HG03280 (cell line): Measurements from ENCODE around the gene MLC1.

Source experiments
- ATAC-seq: cut with Tn5 transposase; IDR thresholded peaks from one replicate; pipeline ENCODE4 v1.9.1; 2021; ENCODE audit warnings: mild to moderate bottlenecking, moderate library complexity; ENCODE audit not compliant: unreplicated experiment

Gene MLC1

DNA sequence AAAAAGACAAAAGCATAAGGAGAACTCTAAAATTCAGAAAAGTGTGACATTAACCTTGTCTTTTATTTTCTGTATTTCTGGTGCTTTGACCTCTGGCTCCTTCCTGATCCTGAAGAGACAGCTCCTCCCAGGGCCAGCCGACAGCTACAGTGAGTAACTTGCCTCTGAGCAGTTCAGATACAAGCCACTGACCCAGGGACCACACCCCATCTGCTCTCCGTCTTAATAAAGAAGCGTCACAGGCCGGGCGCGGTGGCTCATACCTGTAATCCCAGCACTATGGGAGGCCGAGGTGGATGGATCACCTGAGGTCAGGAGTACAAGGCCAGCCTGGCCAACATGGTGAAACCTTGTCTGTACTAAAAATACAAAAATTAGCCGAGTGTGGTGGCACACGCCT is 6.5 kb downstream of the MLC1 start:
- no peak for ATAC-seq

DNA sequence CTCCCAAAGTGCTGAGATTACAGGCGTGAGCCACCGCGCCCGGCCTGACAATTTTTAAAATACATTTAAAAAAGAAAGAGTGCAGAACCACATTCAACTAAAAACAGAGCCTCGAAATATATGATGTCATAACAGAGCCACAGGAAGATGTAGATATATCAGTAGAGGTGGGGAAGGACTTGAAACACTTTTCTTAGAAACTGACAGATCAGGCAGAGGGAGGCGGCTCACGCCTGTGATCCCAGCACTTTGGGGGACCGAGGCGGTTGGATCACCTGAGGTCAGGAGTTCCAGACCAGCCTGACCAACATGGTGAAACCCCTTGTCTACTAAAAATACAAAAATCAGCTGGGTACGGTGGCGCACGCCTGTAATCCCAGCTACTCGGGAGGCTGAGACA is 7.0 kb downstream of the MLC1 start:
- no peak for ATAC-seq

DNA sequence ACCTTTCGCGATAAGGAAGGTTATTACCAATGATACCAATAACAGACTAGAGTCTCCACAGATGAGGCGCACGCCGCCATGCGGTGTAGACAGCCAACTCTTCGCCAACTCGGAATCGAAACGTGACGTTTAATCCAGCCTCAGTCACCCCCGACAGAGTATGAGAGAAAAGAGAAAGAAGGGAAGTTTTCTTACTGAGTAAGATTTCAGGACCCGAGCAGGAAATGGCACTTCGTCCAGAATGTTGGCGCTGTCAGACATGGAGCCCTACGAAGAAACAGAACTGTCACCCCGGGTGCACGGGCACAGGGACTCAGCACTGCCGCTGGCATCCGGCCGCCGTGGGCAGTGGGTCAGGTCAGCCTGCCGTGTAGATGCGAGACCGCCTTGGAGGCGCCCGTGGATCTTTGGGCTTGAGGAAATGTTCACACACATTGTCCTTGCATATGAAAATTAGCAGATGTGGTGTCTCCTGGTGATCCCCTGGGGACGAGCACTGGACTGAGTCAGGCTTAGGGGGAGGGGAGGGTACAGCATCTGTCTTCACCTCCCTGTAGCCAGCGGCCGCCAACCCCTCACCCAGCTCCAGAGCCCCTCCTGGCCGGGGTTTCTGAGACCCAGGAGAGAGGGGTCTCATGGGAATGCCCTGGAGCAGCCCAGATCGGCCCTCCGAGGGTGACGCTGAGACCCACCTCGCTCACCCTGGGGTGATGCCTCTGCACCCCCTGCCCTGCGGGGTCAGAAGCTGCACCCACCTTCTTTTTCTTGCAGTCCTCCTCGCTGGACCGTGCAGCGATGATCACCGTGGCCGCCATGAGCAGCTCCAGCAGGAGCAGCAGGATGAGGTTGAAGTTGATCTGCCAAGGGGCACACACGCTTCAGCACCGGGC is 8.3 kb downstream of the MLC1 start:
- ATAC-seq = no peak

DNA sequence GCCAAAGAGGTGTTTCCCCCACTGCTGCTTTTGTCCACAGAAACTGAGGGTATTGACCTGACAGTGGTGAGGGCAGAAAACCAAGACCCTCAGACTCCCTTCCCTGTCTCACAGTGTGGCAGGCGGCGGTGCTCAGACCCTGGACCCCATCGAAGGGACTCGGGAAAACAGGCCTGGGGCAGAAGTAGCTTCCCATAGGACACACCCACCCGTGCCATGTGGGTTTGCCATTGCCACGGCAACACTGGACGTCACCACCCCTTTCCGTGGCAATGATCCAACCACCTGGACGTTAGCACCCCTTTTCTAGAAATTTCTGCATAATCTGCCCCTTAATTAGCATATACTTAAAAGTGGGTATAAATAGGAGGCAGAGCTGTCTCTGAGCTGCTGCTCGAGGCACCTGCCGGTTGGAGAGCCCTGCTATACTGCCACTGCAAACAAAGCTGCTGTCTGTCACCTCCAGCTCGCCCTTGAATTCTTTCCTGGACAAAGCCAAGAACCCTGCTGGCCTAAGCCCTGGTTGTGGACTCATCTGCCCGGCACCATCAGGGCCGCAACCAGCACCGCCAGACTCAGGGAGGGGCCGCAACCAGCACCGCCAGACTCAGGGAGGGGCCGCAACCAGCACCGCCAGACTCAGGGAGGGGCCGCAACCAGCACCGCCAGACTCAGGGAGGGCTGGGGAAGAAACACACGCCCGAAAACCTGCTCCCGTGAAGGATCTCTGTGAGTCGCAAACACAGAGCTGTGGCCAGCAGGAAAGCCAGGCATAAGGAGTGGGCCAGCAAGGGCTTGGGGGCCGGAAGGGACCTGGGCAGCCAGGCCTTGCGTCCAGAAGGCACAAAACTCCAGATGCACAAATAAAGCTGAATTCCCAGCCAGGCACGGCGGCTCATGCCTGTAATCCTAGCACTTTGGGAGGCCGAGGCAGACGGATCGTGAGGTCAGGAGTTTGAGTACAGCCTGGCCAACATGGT is 10.4 kb downstream of the MLC1 start:
- no peak for ATAC-seq

DNA sequence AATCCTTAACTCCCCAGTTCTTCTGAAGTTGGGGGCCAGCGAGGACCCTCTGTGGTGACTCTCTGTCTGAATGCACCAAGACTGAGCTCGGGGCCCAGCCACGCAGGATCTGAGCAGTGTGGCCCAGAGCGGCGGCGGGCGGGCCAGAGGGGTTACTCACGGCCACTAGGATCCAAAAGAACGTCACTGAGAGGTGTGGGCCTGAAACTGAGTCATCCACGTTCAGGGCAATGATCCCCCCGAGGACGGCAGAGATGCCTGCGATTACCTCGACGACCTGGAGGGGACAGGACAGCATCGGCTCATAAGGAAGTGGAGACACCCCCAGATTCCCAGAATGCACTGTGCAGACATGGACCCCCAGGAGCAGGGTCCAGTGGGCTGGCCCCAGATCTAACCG is 11.2 kb downstream of the MLC1 start:
- ATAC-seq = no peak

DNA sequence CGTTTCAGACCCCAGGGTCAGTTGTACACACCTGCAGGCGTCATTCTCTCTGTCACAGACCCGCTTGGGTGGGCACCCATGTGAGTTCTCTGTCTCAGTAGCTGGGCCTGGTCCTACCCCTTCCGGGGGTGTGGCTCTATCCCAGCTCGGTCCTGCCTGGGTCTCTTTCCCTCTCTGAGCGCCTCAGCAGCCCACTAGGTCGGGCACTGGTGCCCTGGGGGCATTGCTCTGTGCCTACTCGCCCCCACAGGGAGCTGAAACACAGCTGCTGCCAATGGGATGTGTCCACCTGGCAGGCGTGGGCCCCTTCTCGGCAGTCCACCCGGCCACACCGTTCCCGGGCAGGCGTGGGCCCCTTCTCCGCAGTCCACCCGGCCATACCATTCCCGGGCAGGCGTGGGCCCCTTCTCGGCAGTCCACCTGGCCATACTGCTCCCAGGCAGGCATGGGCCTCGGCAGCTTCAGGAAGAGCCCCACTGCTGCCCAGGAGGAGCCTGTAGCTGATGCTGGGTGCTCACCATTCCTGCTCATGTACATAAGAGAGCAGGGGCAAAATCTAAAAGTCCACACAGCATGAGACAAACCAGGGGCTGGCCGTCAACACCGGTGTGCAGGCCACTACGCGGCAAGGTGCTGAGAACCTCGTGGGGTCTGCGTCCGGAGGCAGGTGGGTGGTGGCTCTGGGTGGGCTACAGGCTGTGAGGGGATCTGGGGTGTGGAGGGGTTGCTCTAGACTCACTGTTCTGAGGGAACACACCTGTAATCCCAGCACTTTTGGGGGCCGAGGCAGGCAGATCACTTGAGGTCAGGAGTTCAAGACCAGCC is 12.3 kb downstream of the MLC1 start:
- no peak for ATAC-seq

DNA sequence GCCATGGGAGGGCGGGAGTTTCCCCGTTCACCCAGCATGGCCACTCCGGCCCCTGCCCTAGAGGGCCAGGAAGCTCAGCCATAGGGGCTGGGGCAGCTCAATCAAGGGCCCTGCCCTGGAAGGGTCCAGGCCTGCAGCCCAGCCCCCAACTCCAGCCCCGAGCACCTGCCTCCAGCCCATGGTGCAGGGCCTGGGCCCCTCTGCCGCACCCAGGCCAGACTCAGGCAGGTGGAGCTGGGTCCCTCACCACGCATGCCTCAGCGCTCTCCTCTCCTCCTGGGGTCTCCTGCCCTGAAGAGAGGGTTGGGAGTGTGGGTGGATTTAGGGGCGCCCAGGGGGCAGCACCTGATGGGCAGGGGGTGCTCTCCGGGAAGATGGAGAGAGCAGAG is 13.1 kb downstream of the MLC1 start:
- ATAC-seq = no peak

DNA sequence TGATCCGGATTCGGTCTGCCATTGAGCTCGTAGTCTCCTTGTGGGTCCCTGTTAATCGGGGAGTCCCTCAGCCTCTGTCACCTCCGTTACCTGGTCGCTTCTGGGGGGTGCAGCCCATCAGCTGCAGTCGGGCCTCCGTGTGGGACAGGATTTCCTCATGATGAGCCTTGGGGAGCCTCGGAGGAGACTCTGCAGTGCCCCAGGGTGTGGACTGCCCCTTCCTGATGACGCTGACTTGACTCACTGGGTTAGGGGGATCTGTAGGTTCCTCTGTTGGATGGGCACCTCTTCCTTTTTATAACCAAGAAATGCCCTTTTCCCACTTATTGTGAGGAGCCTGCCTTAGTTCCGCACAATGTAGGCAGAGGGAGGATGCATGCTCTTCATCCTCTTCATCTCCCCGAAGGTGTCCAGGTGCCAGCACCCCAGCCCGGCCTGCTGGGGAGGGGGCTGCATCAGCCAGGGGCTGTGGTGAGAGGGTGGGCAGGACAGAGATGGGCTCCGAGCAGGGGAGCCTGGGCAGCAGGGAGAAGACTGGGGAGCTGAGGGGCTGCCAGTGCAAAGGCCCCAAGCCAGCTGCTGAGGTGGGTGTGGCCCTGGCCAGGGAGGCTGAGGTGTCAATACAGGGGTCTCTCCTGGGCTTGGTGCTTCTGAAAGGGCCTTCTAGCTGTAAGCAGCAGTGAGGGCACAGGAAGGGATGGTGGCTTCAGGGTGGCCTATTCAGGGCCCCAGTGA is 13.6 kb downstream of the MLC1 start:
- ATAC-seq = no peak

DNA sequence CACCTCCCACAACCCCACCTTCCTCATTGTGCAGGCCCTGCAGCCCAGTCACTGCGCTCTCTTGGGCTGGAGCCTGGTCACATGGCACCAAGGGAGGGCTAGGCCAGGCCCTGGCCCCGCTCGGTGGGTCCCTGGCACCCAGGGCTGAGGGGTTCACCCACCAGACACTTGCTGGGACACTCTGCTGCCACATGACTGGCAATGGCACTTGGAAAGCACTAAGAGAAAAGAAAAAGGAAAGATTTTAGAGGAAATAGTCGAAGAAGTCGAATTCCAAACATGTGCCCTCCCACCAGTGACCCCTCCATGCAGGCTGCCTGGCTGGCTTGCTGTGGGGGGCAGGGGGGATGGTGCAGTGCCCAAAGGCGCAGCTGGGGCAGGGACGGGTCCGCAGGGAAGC is 14.9 kb downstream of the MLC1 start:
- no peak for ATAC-seq

DNA sequence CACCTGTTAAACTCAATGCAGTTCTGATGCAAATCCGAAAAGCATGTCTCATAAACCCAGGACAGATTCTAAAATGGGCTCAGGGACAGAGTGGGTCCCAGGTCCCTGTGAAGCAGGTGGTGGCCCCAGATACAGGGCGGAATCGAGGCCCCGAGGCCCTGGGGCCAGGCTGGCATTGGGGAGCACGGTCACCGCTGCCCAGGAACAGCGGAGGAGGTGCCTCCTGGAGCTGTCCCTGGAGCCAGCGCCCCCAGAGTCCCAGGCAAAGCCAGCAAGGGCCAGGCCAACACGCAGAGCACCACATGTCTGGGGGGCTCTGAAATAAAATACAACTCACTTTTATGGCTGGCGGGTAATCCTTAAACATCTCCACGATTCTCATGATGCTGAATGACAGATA is 17.1 kb downstream of the MLC1 start:
- ATAC-seq = no peak

DNA sequence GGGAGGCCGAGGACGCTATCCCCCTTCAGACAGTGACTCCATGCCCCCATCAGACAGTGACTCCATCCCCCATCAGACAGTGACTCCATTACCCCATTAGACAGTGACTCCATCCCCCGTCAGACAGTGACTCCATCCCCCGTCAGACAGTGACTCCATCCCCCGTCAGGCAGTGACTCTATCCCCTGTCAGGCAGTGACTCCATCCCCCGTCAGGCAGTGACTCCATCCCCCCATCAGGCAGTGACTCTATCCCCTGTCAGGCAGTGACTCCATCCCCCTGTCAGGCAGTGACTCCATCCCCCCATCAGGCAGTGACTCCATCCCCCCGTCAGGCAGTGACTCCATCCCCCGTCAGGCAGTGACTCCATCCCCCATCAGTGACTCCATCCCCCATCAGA is 18.0 kb downstream of the MLC1 start:
- no peak for ATAC-seq

DNA sequence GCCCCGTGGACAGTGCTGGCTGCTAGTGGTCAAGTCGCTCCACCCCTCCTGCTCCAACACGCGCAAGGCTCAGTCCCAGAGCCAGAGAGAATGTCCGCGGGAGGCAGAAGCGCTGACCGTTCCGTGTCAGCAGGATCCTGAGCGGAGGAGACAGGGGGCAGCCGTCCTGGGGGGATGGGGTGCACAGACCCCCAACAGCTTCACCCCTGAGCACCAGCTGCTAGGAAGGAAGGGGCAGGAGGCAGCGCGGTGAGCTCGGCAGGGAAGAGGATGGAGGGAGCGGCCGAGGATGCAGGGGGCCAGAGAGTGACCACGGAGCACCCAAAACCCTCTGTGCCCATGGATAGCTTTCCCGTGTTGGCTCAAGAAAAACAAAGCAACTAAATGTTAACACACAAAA is 20.8 kb downstream of the MLC1 start:
- no peak for ATAC-seq

DNA sequence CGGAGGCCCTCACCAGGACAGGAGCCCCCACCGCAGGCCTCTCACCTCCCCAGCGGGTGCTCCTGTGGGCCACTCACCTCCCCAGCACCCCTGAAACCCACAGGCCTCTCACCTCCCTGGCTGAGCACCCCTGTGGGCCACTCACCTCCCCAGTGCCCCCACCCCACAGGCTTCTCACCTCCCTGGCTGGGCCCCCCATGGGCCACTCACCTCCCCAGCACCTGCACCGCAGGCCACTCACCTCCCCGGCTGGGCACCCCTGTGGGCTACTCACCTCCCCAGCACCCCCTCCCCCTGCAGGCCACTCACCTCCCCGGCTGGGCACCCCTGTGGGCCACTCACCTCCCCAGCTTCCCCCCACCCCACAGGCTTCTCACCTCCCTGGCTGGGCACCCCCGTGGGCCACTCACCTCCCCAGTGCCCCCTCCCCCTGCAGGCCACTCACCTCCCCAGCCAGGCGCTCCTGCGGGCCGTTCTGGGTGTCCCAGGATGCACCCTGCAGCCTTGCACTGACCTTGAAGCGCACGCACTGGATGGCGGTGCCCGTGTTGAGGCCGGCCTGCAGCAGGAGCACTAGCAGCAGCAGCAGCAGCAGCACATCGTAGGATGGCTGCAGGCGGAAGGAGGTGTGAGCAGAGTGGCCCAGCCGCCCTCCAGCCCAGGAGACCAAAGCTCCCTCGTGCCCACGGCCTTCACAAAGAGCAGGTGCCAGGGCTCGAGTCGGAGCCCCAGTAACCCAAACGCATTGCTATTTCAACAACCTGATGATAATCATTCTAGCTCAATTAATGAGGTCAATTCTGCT is 21.4 kb downstream of the MLC1 start:
- no peak for ATAC-seq

DNA sequence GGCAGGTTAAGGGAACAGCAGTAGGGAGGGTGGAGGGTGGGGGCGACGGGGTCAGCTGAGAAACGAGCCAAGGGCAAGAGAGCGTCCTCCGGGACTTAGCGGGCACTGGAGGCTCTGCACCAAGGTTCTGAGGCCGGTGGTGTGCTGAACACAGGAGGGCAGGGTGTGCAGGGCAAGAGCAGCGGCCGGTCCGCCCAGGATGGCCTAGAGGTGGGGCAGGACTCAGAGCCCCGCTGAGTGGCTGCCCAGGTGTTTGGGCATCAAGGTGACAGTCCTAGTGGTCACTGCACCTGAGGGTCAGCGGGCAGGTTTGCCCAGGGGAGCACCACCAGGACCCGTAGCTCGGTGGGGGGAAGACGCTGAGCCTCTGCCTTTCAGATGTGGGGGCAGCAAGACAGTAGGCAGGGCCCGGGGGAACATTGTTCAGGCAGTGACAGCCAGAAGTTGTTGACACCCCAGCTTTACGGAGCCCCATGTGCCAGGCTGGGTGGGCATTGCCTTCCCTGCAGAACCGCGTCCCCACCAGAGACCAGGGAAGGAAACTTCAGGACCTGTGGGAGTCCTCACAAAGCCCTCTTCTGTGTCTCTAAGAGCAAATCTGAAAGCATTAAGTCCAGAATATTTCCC is 22.6 kb downstream of the MLC1 start:
- ATAC-seq = no peak

DNA sequence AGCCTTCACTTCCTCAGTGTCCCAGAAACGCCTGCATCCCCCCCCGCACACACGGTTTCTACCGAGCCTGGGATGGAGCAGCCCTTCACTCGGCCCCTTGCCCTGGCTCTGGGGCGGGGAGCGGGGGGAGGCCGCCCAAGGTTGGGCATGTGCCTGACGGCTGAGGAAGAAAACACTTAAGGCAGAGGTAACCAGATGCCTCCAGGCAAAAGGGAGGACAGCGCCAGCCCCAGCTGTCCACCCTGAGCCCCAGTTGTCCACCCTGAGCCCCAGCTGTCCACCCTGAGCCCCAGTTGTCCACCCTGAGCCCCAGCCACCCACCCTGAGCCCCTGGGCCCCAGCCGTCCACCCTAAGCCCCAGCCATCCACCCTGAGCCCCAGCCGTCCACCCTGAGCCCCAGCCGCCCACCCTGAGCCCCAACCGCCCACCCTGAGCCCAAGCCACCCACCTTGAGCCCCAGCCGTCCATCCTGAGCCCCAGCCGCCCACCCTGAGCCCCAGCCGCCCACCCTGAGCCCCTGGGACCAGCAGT is 23.3 kb downstream of the MLC1 start:
- no peak for ATAC-seq

DNA sequence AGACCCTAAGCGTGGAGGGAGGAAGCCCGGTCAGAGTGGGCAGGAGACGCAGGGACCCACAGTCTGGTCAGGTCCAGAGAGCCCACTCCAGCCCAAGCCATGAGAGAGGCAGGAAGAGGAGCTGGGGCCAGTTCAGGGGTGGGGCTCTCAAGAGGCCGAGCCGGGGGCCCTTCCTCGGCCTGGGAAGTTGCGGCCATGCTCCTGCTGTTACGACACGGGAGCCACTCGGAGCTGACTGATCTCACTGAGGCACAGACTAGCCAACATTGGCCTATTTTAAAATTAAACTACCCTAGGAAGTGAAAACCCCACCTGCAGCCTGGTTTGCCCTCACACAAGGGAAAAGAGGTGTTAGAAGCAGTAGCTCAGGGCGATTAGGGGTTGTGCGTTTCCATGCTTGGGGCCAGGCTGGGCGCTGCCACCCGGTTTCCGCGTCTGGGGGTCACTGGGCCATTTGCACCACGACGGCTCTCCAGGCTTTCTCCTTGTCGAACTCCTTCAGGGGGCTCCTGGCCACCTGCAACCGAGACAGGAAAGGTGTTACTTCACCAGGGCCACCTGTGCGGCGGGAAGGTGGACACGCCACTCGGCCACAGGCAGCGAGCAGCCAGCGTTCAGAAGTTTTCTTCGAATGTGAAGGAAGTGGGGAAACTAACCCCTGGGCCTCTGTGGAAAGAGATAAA is 23.9 kb downstream of the MLC1 start:
- no peak for ATAC-seq

DNA sequence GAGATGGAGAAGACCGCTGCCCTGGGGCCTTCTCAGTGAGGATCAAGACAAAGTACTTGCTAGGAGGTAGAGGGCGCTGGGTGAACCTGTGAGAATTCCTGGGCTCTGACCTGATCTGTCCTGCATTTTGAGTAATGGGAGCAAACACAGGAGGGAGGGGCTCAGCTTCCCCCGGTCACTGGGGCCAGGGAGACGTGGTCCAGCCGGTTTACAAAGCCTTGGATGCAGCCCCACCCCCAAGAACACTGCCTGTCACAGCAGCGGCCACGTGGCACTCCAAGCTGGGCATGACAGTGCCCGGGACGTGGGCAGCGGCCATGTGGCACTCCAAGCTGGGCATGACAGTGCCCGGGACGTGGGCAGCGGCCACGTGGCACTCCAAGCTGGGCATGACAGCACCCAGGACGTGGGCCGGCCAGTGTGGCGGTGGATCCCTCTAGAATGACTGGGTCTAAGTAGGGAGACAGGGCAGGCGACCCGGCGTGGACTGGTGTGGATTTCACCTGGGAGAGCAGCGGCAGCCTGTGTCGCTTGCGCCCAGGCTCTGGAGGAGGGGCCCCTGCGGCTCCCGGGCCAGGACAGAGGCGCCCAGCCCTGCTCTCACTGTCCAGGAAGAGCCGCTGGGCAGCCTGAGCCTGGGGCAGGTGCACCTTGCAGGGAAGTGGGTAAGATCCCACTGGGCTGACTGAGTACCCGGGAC is 24.6 kb downstream of the MLC1 start:
- no peak for ATAC-seq

DNA sequence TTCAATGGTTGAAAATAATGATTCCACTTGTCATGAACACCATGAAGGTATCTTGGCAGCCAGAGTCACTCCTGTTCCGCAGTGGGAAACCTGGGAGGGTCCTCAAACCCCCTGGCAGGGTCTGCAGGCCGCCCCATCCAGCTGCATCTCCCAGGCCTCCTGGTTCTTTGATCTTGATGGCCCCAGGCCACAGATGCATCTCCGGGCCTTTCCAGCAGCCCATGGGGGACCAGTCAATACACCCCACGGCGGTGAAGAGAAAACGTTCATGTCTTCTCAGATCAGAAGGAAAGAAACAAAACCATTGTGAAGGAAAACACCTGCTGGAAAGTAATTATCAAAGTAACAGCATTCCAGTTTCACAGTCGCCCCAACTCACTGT is 25.4 kb downstream of the MLC1 start:
- no peak for ATAC-seq
